Measurements from ENCODE around the gene AGAP1.

Gene AGAP1

GRCh38 chr2:235889302-235889630 is 395.4 kb downstream of the AGAP1 start:
- H3K9me3 ChIP-seq (ENCODE audit: severe bottlenecking) = no peaks in the 10 kb centered on the region
- no peak for TF ChIP-seq CTCF (IDR thresholded peaks at IDR 0.05; ENCODE audit: poor library complexity, severe bottlenecking)
- ATAC-seq (ENCODE audit: low read depth) (no peak), DNase-seq (ENCODE audit: low spot score) (no peak)
- H3K27ac ChIP-seq (ENCODE audit: poor library complexity, severe bottlenecking) = no peak overlapping the region
- no peaks in the 10 kb centered on the region for H3K27me3 ChIP-seq (ENCODE audit: insufficient read depth, poor library complexity, severe bottlenecking)
- H3K4me1 ChIP-seq (ENCODE audit: insufficient read depth, poor library complexity, severe bottlenecking) = no peaks in the 10 kb centered on the region
- no peak overlapping the region for H3K4me3 ChIP-seq (ENCODE audit: severe bottlenecking)
- no peaks in the 10 kb centered on the region for H3K36me3 ChIP-seq (ENCODE audit: low read depth)

GRCh38 chr2:235893129-235893698 is 399.4 kb downstream of the AGAP1 start:
- Histone ChIP-seq H3K27me3 (ENCODE audit: insufficient read depth, poor library complexity, severe bottlenecking) (no peaks in the 10 kb centered on the region), H3K27ac (ENCODE audit: poor library complexity, severe bottlenecking) (no peak overlapping the region), H3K4me1 (ENCODE audit: insufficient read depth, poor library complexity, severe bottlenecking) (no peaks in the 10 kb centered on the region), H3K36me3 (ENCODE audit: low read depth) (no peaks in the 10 kb centered on the region), H3K9me3 (ENCODE audit: severe bottlenecking) (no peaks in the 10 kb centered on the region), H3K4me3 (ENCODE audit: severe bottlenecking) (no peak overlapping the region)
- TF ChIP-seq CTCF (IDR thresholded peaks at IDR 0.05; ENCODE audit: poor library complexity, severe bottlenecking) = no peak
- ATAC-seq (ENCODE audit: low read depth) (no peak), DNase-seq (ENCODE audit: low spot score) (no peak)

GRCh38 chr2:235894839-235895238 is 401.0 kb downstream of the AGAP1 start:
- no peak for TF ChIP-seq CTCF (IDR thresholded peaks at IDR 0.05; ENCODE audit: poor library complexity, severe bottlenecking)
- ATAC-seq (ENCODE audit: low read depth) (no peak), DNase-seq (ENCODE audit: low spot score) (no peak)
- Histone ChIP-seq H3K9me3 (ENCODE audit: severe bottlenecking) (no peaks in the 10 kb centered on the region), H3K4me3 (ENCODE audit: severe bottlenecking) (no peak overlapping the region), H3K27ac (ENCODE audit: poor library complexity, severe bottlenecking) (no peak overlapping the region), H3K36me3 (ENCODE audit: low read depth) (no peaks in the 10 kb centered on the region), H3K27me3 (ENCODE audit: insufficient read depth, poor library complexity, severe bottlenecking) (no peaks in the 10 kb centered on the region), H3K4me1 (ENCODE audit: insufficient read depth, poor library complexity, severe bottlenecking) (no peaks in the 10 kb centered on the region)

GRCh38 chr2:235896061-235896460 is 402.2 kb downstream of the AGAP1 start:
- Histone ChIP-seq H3K27ac (ENCODE audit: poor library complexity, severe bottlenecking) (no peak overlapping the region), H3K36me3 (ENCODE audit: low read depth) (no peaks in the 10 kb centered on the region), H3K9me3 (ENCODE audit: severe bottlenecking) (no peaks in the 10 kb centered on the region), H3K4me1 (ENCODE audit: insufficient read depth, poor library complexity, severe bottlenecking) (no peaks in the 10 kb centered on the region), H3K4me3 (ENCODE audit: severe bottlenecking) (no peak overlapping the region), H3K27me3 (ENCODE audit: insufficient read depth, poor library complexity, severe bottlenecking) (no peaks in the 10 kb centered on the region)
- ATAC-seq (ENCODE audit: low read depth) = no peak
- no peak for DNase-seq (ENCODE audit: low spot score)
- no peak for TF ChIP-seq CTCF (IDR thresholded peaks at IDR 0.05; ENCODE audit: poor library complexity, severe bottlenecking)

GRCh38 chr2:235897992-235898391 is 404.1 kb downstream of the AGAP1 start:
- DNase-seq (ENCODE audit: low spot score) (no peak), ATAC-seq (ENCODE audit: low read depth) (no peak)
- no peak overlapping the region for H3K27ac ChIP-seq (ENCODE audit: poor library complexity, severe bottlenecking)
- no peak overlapping the region for H3K4me3 ChIP-seq (ENCODE audit: severe bottlenecking)
- no peaks in the 10 kb centered on the region for H3K4me1 ChIP-seq (ENCODE audit: insufficient read depth, poor library complexity, severe bottlenecking)
- no peaks in the 10 kb centered on the region for H3K9me3 ChIP-seq (ENCODE audit: severe bottlenecking)
- H3K36me3 ChIP-seq (ENCODE audit: low read depth) = no peaks in the 10 kb centered on the region
- no peak for TF ChIP-seq CTCF (IDR thresholded peaks at IDR 0.05; ENCODE audit: poor library complexity, severe bottlenecking)
- H3K27me3 ChIP-seq (ENCODE audit: insufficient read depth, poor library complexity, severe bottlenecking) = no peaks in the 10 kb centered on the region

Measured in RWPE2 (cell line).